GM15510 (cell line): Measurements from ENCODE around the gene ERVK3-1.

Experiments
- POLR2A ChIP-seq: IDR thresholded peaks from 3 replicates; pipeline ENCODE4 v1.6.1; 2011; ENCODE audit warnings: borderline replicate concordance; ENCODE audit not compliant: insufficient read length; ENCODE audit errors: extremely low read depth

ERVK3-1 gene

DNA sequence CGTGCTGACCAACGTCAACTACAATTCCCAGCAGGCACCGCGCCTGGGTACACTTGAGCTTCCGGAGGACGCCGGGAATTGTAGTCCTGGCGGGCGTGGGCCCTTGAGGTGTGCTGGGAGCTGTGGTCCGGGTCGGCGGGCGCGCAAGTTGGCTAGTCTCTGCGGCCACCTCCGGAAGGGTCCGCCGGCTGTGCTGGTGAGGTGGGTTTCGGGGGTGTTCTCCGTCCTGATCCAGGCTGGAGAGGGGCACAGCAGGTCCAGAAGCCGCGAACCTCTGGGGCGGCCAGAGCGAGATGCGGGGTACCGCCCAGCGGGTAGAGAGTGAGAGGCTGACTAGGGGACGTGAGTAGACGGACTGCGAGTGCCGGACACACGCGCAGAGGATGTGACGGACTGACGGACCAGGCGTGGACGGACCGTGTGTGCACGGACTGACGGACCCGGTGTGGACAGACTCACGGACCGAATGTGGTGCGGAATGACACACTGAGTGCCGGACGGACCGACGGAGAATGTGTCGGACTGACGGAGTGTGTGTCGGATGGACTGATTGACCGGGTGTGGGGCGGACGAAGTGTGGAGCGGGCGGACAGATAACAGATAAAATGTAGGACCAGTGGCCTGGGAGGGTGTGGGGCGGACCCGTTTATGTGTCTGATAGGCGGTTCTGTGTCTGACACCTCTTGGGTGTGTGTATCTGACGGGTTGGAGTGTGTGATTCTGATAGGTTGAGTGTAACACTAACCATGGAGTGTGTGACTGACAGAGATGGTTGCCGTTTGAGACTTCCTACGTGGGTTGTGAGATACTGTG is 21.9 kb downstream of the ERVK3-1 start, which contains the start of gene ZSCAN22:
Gene ZSCAN22 (plus strand): TSS at position 81 of the 813 bp plus-strand sequence. CDS start 7,809 bp downstream, outside the sequence.
- TF ChIP-seq POLR2A = peak; percentile 31

DNA sequence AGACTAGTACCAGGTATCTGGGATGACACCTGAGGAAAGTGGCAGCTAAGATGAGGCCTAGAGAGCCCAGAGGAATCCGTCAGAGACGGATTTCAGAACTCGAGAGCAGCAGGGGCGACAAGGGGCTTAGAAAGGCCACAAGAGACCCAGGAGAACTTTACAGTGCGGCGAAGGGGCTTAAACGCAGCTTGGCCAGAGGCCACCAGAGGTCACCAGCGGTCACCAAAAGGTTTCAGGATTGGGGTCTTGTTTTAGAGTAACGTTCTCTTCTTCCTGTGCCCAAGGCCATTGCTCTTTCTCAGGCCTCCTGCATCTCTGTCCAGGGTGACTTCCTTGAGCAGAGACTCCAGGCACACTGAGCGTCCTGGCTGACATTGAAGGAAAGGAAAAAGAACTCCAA is 23.8 kb downstream of the ERVK3-1 start:
- TF ChIP-seq POLR2A = no peak

DNA sequence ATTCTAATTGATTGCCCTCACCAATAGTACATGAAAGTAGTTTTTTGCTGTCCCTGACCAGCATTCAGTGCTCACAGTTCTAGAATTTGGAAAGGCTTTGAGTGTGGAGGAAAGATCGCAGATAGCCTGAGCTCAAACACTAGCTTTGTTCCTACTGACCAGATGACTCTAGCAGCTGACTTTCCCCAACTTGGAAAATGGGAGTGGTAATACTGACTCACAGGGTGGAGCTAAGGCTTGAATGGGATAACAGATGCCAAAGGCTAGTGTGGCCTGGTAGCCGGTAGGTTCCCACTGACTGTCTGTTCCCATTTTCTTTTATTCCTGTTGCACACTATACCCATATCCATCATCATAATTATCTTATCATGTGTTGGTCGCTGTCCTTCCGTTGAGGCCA is 25.3 kb downstream of the ERVK3-1 start:
- TF ChIP-seq POLR2A = no peak

DNA sequence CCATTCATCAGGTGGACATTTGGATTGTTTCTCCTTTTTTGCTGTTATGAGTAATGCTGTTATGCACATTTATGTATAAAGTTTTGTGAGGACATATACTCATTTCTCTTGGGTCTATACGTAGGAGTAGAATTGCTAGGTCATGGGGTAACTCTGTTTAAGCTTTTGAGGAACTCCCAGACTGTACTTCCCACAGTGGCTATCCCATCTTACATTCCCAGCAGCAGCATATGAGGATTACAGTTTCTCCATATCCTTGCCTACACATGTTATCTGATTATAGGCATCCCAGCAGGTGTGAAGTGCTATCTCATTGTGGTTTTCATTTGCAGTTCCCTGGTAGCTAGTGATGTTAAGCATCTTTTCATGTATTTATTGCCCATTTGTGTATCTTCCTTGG is 27.5 kb downstream of the ERVK3-1 start:
- no peak for TF ChIP-seq POLR2A

DNA sequence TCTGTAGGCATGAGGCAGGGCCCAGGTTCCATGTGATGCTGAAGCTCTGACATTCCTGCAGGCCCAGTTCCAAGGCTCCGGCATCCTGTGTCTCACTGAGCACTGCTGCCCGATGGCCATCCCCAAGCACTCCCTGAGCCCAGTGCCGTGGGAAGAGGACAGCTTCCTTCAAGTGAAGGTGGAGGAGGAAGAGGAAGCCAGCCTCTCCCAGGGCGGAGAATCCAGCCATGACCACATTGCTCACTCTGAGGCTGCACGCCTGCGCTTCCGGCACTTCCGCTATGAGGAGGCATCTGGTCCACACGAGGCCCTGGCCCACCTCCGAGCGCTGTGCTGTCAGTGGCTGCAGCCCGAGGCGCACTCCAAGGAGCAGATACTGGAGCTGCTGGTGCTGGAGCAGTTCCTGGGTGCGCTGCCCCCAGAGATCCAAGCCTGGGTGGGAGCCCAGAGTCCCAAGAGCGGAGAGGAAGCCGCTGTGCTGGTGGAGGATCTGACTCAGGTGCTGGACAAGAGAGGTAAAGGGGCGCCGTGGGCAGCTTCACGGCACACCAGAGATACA is 29.6 kb downstream of the ERVK3-1 start:
- no peak for TF ChIP-seq POLR2A

DNA sequence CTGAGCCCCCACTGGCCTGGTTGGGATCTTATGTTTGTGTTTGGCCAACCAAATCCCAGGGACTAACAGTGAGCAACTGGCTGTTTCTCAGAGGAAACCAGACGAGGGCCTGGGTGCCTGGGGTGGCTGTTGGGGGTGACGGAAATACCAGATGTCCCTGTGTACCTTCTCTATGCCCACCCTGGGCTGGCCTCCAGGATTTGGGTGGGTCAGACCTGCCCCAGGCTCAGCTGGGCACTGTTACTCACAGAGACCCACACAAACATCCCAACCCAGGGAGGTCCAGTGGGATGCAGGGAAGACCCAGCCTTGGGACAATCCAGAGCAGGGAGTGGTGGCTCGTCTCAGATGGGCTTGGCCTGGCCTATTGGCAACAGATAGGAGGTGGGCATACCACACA is 30.5 kb downstream of the ERVK3-1 start:
- no peak for TF ChIP-seq POLR2A

DNA sequence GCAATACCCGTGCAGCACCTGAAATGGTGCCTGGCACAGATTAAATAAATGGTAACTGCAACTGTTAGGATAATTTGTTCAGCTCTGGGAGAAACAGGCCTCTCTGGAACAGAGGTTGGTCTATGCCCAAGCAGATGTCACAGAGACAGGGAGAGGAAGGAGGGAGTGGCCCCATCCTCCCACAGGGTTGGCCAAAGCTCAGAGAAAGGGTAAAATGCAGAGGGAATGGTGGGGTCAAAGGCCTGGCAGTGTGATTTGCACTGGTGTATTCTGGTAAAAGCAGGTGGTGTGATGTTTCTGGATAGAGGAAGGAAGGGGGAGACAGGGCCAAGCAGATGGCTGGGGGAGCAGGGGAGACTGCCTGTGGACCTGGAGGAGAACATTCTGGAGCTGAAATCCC is 31.0 kb downstream of the ERVK3-1 start:
- no peak for TF ChIP-seq POLR2A

DNA sequence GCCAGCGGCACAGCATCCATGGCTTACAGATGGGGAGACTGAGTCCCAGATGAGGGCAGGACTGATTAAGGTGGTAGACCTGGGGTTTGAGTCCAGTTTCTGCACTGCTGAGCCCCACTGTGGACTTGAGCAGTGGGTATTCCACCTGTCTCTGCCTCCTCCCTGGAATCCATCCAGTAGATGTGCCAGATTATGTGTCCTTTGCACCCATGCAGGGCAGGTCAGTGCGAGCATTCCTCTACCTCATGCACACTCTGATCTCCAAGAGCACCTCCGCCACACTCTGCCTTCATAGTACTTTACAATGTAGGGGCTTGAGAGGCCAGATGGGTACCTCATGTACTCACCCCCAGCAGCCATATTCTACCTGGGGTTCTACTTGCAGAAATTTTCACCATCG is 31.6 kb downstream of the ERVK3-1 start:
- no peak for TF ChIP-seq POLR2A

DNA sequence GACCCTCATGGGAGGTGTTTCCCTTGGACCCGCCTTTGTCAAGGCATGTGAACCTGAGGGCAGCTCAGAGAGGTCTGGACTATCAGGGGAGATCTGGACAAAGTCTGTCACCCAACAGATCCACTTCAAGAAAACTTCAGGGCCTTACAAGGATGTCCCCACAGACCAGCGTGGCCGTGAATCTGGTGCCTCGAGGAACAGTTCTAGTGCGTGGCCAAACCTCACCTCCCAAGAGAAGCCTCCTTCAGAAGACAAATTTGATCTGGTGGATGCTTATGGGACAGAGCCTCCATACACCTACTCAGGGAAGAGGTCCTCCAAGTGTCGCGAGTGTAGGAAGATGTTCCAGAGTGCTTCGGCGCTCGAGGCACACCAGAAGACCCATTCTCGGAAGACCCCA is 33.2 kb downstream of the ERVK3-1 start:
- no peak for TF ChIP-seq POLR2A

DNA sequence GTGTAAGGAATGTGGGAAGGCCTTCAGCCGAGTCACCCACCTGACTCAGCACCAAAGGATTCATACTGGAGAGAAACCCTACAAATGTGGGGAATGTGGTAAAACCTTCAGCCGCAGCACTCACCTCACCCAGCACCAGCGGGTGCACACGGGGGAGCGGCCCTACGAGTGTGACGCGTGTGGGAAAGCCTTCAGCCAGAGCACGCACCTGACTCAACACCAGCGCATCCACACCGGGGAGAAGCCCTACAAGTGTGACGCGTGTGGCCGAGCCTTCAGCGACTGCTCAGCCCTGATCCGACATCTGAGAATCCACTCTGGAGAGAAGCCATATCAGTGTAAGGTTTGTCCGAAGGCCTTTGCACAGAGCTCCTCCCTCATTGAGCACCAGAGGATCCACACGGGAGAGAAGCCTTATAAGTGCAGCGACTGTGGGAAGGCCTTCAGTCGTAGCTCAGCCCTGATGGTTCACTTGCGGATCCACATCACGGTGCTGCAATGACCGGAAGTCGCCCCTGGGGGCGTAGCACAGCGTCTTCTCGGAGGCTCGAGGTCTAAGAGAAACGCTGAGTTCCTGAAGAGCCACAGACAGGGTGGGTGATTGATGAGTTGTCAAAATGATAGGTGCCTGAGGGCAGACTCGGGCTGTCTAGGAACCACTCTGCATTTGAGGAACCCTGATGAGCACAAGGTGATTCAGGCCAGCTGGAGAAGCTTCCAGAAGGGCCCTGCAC is 33.8 kb downstream of the ERVK3-1 start:
- TF ChIP-seq POLR2A = no peak

DNA sequence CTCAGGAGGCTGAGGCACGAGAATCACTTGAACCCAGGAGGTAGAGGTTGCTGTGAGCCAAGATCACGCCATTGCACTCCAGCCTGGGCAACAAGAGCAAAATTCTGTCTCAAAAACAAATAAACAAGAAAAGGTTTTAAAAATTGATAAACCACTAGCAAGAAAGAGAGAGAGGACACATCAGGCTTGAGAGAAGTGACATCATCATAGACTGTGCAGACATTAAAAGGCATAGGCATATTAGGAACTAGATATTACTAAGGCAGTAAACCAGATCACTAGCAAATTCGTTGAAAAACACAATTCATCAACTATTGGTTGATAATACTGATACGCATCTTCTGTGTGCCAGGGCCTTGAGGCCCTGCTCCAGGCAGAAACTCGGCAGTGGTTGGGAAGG is 40.4 kb downstream of the ERVK3-1 start:
- TF ChIP-seq POLR2A = no peak

DNA sequence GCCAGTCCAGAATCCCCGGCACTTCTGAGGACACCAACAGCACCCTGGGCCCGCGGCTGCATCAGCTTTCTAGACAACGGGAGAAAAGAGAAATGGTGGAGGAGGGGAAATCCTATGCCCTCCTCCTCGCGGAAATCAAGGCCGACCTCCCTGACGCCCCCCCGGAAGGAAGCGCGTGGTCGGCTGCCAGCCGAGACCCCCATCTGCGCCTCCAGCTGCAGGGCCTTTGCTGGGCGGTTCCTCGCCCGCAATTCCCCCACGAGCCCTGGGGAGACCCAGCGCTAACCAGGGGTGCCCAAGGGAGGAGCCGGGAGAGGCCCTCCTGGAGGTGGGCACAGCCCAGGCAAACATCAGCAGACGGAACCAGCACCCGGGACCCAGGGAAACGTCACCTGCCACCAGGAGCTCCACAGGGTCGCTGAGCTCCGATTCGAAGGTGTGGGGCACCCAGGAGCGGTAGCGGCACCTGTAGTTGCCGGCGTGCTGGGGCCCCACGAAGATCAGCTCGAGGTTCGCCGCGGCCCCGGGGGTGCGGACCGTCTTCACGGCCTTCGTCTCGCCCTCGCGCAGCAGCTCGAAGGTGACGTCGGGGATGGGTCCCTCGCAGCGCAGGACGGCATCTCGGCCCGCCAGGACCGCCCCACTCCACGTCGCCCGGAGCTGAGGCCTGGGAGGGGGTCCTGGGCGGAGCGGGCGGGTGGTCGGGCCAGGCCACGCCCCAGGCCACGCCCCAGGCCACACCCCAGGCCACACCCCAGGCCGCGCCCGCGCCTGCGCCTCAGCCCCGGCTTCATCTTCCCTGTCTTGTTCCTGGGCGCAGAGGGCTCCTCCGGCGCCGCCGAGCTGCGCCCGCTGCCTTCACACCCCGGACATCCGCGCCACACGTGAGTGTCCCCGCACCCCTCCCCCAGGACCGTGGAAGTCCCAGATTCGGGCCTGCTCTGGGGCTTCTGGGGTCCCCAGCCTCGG is 42.1 kb downstream of the ERVK3-1 start:
- peak; percentile 89 for TF ChIP-seq POLR2A

DNA sequence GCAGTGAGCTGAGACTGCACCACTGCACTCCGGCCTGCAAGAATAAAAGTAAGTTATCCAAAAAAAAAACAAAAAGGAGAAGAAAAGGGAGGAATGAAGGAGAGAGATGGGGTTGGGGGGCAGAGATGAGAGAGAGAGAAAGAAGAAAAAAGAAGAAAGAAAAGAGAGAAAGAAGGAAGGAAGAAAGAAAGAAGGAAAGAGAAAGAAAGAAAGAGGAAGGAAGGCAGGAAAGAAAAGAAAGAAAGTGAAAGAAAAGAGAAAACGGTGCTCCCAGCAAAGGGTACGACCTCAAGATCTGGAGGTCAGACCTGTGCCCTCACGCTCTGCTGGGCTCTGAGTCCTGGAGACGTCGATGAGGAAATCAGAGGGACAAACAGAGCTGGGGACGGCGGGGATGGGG is 44.4 kb downstream of the ERVK3-1 start:
- no peak for TF ChIP-seq POLR2A
